ENCODE results near the gene MPPED1. TPM values are rescaled to one million over a fixed set of nuclear protein-coding genes. Genes with fewer than 3 reads are reported as not detected.

The MPPED1 gene
- total and polyA plus RNA-seq, 2 donors (not counting 3 experiments of a cell fraction or from before 2014, with no cell fraction given) = not detected

DNA sequence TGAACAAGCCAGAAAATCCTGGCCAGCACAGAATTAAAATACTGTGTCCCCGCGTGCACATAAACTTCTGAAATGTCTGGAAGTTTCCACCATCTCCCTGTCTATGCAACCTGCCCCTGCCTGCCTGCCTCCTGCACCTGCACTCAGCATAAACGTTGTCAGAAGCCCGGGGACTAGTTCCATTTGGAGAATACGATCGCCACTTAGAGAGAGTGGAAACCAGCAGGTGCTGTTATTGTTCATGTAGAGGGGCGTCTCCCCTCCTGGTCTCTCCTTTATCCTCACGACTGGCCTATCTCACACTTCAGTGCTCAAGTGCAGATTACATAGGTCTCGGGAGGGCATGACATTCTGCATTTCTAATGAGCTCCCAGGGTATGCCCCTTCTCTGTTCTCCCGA lies 35.6 kb downstream of the MPPED1 start:
- POLR2A ChIA-PET = no interaction called here
- Histone ChIP-seq H3K27me3 (ENCODE audit: control insufficient read depth in 2 of 2, insufficient read depth in 2 of 2, low read length in 2 of 2) (no peaks in the 10 kb centered on the region), H3K4me3 (replicated peaks in 1 of 3; ENCODE audit: insufficient read depth in 1 of 3, low read depth in 1 of 3, low read length in 3 of 3) (no peak overlapping the region), H4K20me1 (replicated peaks; ENCODE audit: control insufficient read depth, extremely low read depth, insufficient read depth, low read length) (no peaks in the 10 kb centered on the region), H3K9me1 (replicated peaks; ENCODE audit: control insufficient read depth, extremely low read depth, insufficient read depth, low read length) (no peaks in the 10 kb centered on the region), H3K27ac (ENCODE audit: insufficient read depth, low read depth, low read length) (no peak overlapping the region), H2AFZ (ENCODE audit: low read depth, low read length) (no peak overlapping the region), H3K36me3 (ENCODE audit: control insufficient read depth in 2 of 2, extremely low read depth in 1 of 2, insufficient read depth in 2 of 2, low read length in 2 of 2) (no peaks in the 10 kb centered on the region), H3K9ac (replicated peaks; ENCODE audit: extremely low read depth, insufficient read depth, low read length) (no peak overlapping the region), H3K9me3 (replicated peaks; ENCODE audit: control insufficient read depth, insufficient read depth, low read length) (no peaks in the 10 kb centered on the region), H3K4me1 (ENCODE audit: control insufficient read depth, extremely low read depth, insufficient read depth, low read length) (no peaks in the 10 kb centered on the region), H3K79me2 (ENCODE audit: control insufficient read depth, insufficient read depth, low read length) (no peaks in the 10 kb centered on the region), H3K4me2 (ENCODE audit: insufficient read depth, low read length) (no peak overlapping the region)
- DNase-seq (ENCODE audit: low read depth, low spot score) (no peak), FAIRE-seq (no peak)
- BruUV-seq (replicated peaks) = no TSS peak
- dilution Hi-C loops (cut with MboI; ENCODE audit: extremely low pct_ligation_motif_present, low sequenced_read_pairs) (no loop called here), intact Hi-C loops (cut with micrococcal nuclease) (no loop called here)
- CTCF ChIA-PET = no interaction called here
- TF ChIP-seq, protein P1, sequence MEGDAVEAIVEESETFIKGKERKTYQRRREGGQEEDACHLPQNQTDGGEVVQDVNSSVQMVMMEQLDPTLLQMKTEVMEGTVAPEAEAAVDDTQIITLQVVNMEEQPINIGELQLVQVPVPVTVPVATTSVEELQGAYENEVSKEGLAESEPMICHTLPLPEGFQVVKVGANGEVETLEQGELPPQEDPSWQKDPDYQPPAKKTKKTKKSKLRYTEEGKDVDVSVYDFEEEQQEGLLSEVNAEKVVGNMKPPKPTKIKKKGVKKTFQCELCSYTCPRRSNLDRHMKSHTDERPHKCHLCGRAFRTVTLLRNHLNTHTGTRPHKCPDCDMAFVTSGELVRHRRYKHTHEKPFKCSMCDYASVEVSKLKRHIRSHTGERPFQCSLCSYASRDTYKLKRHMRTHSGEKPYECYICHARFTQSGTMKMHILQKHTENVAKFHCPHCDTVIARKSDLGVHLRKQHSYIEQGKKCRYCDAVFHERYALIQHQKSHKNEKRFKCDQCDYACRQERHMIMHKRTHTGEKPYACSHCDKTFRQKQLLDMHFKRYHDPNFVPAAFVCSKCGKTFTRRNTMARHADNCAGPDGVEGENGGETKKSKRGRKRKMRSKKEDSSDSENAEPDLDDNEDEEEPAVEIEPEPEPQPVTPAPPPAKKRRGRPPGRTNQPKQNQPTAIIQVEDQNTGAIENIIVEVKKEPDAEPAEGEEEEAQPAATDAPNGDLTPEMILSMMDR (IDR thresholded peaks at IDR 0.05; ENCODE audit: extremely low read depth in 1 of 2, insufficient read depth in 1 of 2, low read depth in 1 of 2, low read length in 2 of 2) = no peak
- no peak for TF ChIP-seq MYC (IDR thresholded peaks at IDR 0.05; ENCODE audit: low read depth, low read length)
- no peak for TF ChIP-seq EZH2 (IDR thresholded peaks at IDR 0.05; ENCODE audit: borderline replicate concordance, low read depth, low read length, severe bottlenecking)
- TF ChIP-seq JUN (IDR thresholded peaks at IDR 0.05; ENCODE audit: borderline replicate concordance, insufficient read depth, insufficient read length, low read depth) = no peak

DNA sequence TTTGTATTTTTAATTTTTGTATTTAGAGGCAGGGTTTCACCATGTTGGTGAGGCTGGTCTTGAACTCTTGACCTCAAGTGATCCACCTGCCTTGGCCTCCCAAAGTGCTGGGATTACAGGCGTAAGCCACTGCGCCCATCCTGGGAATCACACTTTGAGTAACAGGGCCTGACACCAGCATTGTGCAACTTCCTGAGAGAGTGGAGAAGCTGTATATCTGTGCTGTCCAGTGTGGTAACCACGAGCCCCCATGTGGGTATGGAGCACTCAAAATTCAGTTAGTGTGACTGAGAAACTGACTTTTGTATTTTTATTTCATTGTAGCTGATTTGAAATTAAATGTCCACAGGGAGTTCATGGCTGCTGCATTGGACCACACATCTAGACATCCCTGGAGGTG lies 36.2 kb downstream of the MPPED1 start:
- Histone ChIP-seq H3K27me3 (ENCODE audit: control insufficient read depth in 2 of 2, insufficient read depth in 2 of 2, low read length in 2 of 2) (no peaks in the 10 kb centered on the region), H3K79me2 (ENCODE audit: control insufficient read depth, insufficient read depth, low read length) (no peaks in the 10 kb centered on the region), H3K27ac (ENCODE audit: insufficient read depth, low read depth, low read length) (no peak overlapping the region), H2AFZ (ENCODE audit: low read depth, low read length) (no peak overlapping the region), H4K20me1 (replicated peaks; ENCODE audit: control insufficient read depth, extremely low read depth, insufficient read depth, low read length) (no peaks in the 10 kb centered on the region), H3K4me1 (ENCODE audit: control insufficient read depth, extremely low read depth, insufficient read depth, low read length) (no peaks in the 10 kb centered on the region), H3K4me3 (replicated peaks in 1 of 3; ENCODE audit: insufficient read depth in 1 of 3, low read depth in 1 of 3, low read length in 3 of 3) (no peak overlapping the region), H3K4me2 (ENCODE audit: insufficient read depth, low read length) (no peak overlapping the region), H3K9me3 (replicated peaks; ENCODE audit: control insufficient read depth, insufficient read depth, low read length) (no peaks in the 10 kb centered on the region), H3K36me3 (ENCODE audit: control insufficient read depth in 2 of 2, extremely low read depth in 1 of 2, insufficient read depth in 2 of 2, low read length in 2 of 2) (no peaks in the 10 kb centered on the region), H3K9me1 (replicated peaks; ENCODE audit: control insufficient read depth, extremely low read depth, insufficient read depth, low read length) (no peaks in the 10 kb centered on the region), H3K9ac (replicated peaks; ENCODE audit: extremely low read depth, insufficient read depth, low read length) (no peak overlapping the region)
- no peak for TF ChIP-seq JUN (IDR thresholded peaks at IDR 0.05; ENCODE audit: borderline replicate concordance, insufficient read depth, insufficient read length, low read depth)
- no TSS peak for BruUV-seq (replicated peaks)
- CTCF ChIA-PET = no interaction called here
- intact Hi-C loops (cut with micrococcal nuclease) (no loop called here), dilution Hi-C loops (cut with MboI; ENCODE audit: extremely low pct_ligation_motif_present, low sequenced_read_pairs) (no loop called here)
- DNase-seq (ENCODE audit: low read depth, low spot score) = no peak
- no peak for FAIRE-seq
- POLR2A ChIA-PET = no interaction called here
